HG03571 (cell line): ENCODE results near the gene GLYAT.
"Not testable (repeated sequence)": the region's sequence is repeated elsewhere in the genome, so short reads cannot be mapped to it uniquely, and the experiment has no call there.

ENCODE experiments used
- ATAC-seq: cut with Tn5 transposase; IDR thresholded peaks from one replicate; pipeline ENCODE4 v1.9.1; 2021; ENCODE audit not compliant: unreplicated experiment

Gene GLYAT

GRCh38 chr11:58744988-58745704 lies 13.4 kb upstream of the GLYAT start:
- no peak for ATAC-seq

DNA sequence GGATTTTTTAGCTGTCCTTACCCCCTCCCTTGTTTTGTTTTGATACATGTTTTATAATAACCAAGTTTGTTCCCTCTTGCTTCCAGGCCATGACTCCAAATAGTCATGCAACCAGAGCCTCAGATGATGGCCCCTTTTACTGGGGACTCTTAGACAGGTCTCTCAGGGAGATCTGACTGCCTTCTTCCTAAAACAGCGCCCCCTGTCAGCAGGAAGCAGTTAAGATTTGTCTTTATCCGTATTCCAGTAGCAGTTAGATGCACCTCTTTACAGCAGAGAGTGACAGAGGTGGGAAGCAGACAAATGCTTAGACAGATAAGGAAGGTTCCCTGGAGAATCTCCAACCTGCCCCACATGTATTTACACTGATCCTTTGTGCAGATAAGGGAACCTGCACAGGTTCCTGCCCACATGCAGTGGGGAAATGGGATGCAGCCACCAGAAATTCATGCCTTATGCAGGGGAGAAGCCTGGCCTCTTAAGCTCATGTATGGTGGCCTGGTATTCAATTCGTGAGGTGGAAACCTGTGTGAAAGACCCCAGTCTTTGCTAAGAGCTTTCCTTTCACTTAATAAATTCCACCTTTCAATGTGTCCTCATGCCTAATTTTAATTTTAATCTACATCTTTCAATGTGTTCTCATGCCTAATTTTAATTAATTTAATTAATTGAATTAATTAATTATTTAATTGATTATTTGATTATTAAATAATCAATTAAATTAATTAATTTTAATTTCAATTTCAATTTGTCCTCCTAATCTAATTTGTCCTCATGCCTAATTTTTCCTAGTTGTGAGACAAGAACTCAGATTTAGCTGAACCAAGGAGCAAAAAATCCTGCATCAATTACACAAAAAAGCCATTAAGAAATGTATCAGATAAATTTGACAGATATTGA lies 11.5 kb upstream of the GLYAT start:
- ATAC-seq, result no peak

DNA sequence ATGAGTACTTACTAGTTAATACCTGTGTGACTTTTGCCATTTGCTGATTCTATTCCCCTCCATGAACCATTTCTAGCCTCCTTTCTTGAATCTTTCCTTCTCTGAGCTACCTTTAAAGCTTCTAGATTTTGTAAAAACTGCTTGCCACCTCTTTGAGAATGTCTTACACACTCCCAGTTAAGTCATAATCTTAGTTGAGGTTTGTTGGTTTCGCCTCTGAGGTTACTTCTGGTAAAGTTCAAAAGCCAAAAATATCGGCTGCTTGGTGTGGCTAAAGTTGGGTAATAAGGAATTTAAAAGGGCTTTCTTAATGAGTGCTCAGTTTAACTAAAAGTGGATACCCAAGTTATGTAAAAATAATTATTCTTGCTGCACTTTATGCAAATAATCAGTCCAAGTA lies 10.4 kb upstream of the GLYAT start:
- no peak for ATAC-seq

GRCh38 chr11:58741127-58741526 lies 9.4 kb upstream of the GLYAT start:
- ATAC-seq, result no peak

DNA sequence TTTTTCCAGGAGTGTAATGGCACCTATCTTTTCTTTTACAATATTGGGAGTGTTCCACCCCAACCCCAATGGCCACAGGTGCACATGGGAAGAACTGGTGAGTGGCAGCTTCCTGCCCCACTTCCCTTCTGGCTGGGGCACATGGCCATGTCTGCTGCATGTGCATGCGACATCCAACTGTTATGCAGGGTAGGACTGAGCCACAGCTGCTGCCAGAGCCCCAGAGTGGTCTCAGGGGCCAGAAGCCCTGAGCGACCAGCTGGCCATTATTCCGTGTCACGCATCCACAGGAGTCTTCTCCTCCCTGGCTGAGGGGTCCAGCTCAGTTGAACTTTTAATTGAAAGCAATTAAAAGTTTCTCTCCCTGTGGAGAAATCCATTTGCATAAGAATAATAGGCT lies 8.7 kb upstream of the GLYAT start:
- ATAC-seq, result no peak

DNA sequence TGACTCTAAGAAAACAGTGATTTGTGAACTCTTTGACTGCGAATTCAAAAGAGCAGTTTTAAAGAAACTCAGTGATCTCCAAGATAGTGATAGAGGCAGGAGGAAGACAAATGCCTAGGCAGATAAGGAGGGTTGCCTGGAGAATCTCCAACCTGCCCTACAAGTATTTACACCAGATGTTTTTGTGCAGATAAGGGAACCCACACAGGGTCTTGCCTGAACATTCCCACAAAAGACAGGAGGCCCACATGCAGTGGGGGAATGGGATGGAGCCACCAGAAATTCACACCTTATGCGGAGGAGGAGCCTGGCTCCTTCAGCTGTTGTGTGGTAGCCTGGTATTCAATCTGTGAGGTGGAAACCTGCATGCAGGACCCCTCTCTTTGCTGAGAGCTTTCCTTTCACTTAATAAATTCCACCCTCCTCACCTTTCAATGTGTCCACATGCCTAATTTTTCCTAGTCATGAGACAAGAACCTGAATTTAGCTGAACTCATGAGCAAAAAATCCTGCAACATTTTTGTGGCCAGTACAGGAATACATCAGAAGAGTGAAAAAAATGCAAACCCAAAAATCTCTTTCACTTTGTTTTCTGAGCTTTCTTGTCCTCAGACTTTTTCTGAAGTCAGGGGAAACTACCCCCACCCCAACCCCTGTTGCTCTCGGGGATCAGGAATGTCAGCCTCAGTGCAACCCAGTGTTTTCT lies 8.1 kb upstream of the GLYAT start:
- ATAC-seq, result no peak

GRCh38 chr11:58734681-58735490 lies 3.1 kb upstream of the GLYAT start:
- ATAC-seq, result no peak

DNA sequence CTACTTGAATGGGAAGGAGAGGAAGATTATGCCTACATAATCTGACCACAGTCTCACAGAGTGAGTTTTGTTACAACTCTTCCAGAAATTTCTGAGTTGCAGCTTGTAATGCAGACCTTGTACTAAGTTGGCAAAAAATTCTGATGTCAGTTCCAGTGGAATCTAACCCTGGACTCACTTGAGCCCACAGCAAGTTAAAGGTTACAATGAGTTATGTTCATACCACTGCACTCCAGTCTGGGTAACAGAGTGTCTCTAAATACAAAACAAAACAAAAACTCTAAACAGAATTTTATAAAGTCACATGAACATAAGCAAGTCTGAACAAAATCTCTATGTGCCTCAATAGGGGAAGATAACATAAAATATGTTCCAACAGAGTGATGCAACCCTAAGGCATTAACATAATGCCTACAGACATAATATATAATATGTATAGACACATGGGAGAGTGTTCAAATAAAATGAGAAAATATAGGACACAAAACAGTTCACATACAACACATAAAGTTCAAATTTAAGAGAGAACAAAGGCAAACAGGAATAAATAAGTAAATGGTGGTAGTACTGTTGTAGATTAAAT lies 1.1 kb downstream of the GLYAT start:
- no peak for ATAC-seq

GRCh38 chr11:58727415-58727797 lies 4.3 kb downstream of the GLYAT start:
- ATAC-seq, result no peak

DNA sequence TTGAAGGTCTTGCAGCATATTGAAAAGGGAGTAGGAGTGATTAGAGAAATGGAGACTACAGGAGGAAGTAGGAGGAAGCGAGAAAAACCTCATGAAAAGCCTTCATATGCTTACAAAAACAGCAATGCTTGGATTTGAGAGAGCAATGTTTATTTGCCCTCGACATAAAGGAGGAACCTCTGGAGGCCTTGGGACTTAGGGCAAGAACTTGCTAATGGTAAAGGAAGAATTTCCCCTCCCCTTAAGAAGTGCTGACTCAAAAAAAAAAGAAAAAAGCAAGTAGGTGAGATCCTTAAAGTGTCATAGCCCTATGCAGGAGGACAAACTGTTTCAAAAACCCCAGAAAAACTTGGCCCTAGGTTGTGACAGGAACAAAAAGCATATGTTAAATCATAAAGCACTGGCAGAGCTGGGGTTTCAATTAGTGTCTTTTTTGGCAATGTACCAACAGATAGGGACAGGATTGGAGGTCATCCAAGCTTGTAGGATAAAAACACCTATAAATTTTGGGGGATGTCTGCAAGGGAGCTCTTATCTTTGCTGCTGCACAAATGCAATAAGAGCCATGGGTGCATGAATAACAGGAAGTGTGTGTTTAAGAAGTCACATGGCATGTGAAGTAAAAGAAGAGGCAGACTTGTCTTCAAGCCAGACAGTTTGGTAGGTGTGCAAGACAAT lies 4.9 kb downstream of the GLYAT start:
- no peak for ATAC-seq

DNA sequence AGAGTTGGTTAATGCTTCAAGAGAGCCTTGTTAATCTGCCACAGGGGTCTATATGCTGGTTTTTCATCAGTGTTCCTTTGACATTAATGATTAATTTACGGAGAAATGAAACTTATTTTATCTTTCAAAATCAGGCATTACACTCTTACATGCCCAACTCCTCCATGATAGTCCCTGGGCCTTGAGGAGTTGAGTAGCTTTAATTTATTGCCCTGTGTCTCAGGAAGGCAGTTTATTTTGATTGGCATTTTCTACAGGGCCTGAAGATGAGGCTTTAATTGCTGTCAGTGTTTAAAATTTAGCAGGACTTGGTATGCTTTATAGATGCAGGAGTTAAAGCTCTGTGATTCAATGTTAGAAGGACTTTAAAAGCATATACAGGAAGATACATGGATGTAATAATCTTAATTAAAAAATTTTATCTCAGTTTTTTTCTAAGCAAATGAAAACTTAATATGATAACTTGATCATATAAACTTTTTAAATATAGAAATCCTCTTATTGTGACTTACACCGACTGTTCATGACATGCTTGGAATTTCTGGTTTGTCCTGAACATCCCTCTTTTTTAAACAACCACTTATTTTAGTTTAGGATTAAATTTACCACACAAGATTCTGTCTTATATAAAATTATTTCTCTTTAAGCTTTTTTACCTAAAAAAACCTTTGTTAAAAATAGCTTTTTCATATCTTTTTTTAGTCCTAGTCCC lies 12.2 kb downstream of the GLYAT start:
- no peak for ATAC-seq

DNA sequence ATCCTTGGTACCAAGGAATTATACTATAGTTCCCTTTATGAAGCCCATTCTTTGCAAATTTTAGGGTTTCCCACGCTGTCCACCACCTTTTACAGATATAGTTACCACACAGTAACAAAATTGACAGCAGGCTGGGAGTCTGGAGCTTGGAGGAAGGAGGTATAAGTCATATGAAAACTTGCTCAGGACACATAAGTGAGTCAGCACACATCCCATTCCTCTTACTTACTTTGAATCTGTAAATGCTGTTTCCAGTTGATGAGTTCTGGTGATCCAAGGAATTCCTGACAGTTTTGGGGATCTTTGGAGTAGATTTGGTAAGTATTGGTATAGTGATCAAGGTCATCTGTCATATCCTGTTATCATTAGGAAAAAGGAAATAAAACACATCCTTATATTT lies 19.2 kb downstream of the GLYAT start:
- no peak for ATAC-seq

- no peak for ATAC-seq
Measured at GRCh38 chr11:58711832-58712231, 19.9 kb downstream of the GLYAT start.

GRCh38 chr11:58707767-58708166 lies 24.0 kb downstream of the GLYAT start:
- no peak for ATAC-seq

DNA sequence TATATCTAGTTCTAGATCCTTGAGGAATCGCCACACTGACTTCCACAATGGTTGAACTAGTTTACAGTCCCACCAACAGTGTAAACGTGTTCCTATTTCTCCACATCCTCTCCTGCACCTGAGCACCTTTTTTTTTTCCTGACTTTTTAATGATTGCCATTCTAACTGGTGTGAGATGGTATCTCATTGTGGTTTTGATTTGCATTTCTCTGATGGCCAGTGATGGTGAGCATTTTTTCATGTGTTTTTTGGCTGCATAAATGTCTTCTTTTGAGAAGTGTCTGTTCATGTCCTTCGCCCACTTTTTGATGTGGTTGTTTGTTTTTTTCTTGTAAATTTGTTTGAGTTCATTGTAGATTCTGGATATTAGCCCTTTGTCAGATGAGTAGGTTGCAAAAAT lies 34.9 kb downstream of the GLYAT start:
- ATAC-seq, result not testable (repeated sequence)

- no peak for ATAC-seq
Measured at GRCh38 chr11:58693026-58693425, 38.7 kb downstream of the GLYAT start.

- no peak for ATAC-seq
Measured at GRCh38 chr11:58691675-58692074, 40.1 kb downstream of the GLYAT start.

DNA sequence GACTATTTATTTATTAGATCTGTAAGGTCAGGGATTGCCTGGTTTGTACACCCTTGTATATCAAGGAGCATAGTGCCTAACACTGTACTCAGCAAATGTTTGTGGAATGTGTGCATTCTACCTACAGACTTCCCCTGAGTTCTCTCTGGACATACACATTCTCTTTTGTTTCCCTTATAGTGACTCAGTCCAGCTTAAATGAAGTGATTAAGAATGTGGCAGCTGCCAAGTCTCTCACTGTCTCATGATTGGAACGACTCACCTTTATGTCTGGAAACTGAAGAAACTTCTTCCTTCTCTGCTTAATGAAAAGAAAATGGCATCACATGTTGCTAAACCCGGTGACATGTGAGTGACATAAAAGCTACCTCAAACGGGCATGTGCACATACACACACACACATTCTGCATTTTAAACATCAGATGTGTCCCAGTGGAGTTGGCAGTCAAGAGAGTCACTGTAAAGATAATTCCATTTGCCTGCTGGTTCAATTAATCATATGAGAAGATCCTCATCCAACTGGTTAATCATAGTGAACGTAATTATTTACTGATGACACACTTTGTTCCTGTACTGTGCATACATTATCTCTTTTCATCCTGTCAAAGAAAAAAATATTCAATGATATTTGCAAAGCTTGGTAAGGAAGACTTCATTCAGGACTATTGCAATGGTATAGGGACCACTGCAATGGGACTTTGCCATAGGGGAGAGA lies 42.8 kb downstream of the GLYAT start:
- ATAC-seq, result no peak
